Spleen (tissue), 7 donors: ENCODE results near the gene SNAP47.

Experiments
- POLR2AphosphoS5 ChIP-seq, 3 donors: sonication (generic); formaldehyde crosslinking; IDR thresholded peaks; one replicate each; pipeline ENCODE4 v1.5.1; 2017; ENCODE audit warnings: antibody characterized with exemption in 3 of 3
- TF ChIP-seq, protein P1 (sequence below), 11 experiments: fragments of 200-600 bp in 7 of 11; fragments of 450-650 bp in 4 of 11; sonication (generic) in 4 of 11; IDR thresholded peaks in 8 of 11; conservative IDR thresholded peaks in 3 of 11; 1 replicate in 7 of 11; 2 replicates in 4 of 11; pipeline versions ENCODE4 v1.4.0 to v1.8.0; 2016 to 2021; ENCODE audit warnings: antibody characterized with exemption in 11 of 11, inconsistent platforms in 4 of 11, mild to moderate bottlenecking in 1 of 11
- donor health status: DM: no; HTN: no; CAD: no; lungs with moderate emphysema.
- donor health status: DM: no; HTN: no; CAD: no.
- donor health status: DM: no; HTN: no; CAD: no.

DNA sequence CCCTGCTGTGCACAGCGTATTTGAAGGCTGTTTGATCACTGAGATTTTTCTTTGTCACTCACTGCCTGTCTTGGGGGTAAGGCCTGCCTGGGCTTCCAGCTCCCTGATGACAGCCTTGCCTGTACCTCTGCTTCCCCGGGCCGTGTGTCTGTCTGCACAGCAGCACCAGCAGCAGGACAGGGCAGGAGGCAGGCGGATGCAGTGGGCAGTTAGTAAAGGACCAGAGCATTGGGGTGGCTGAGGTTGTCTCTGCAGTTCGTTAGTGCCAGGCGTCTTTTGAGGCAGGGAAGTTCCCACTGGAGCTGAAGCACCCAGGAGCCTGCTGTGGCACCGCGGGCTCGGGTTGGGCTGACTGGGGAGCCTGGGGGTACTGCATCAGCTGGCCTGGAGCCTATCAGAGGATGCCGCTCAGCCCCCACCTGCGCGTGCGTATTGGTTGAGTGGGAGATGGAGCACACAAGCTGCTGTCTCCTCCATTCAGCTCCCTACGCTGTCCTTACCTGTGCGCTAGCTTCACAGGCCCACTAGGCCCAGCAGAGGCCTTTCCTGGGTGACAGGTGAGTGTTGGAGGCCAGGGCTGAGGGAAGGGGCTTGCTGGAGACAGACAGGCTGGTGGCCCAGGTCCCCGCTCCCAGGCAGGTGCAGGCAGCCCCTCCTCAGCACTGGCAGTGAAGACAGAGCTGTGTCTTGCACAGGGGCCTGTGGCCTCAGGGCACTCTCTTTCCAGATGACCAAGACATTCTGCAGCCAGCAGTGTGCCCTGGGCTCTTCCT lies 28.2 kb downstream of the SNAP47 start:
- TF ChIP-seq, protein P1, sequence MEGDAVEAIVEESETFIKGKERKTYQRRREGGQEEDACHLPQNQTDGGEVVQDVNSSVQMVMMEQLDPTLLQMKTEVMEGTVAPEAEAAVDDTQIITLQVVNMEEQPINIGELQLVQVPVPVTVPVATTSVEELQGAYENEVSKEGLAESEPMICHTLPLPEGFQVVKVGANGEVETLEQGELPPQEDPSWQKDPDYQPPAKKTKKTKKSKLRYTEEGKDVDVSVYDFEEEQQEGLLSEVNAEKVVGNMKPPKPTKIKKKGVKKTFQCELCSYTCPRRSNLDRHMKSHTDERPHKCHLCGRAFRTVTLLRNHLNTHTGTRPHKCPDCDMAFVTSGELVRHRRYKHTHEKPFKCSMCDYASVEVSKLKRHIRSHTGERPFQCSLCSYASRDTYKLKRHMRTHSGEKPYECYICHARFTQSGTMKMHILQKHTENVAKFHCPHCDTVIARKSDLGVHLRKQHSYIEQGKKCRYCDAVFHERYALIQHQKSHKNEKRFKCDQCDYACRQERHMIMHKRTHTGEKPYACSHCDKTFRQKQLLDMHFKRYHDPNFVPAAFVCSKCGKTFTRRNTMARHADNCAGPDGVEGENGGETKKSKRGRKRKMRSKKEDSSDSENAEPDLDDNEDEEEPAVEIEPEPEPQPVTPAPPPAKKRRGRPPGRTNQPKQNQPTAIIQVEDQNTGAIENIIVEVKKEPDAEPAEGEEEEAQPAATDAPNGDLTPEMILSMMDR (IDR thresholded peaks at IDR 0.05 in 8 of 11, conservative IDR thresholded peaks at IDR 0.05 in 3 of 11) = no peak
- no peak for TF ChIP-seq POLR2AphosphoS5 (IDR thresholded peaks at IDR 0.05)
